ENCODE data around the gene SQOR. TPM values are rescaled to one million over a fixed set of nuclear protein-coding genes. Genes with fewer than 3 reads are reported as not detected.

Gene SQOR
- total and polyA plus RNA-seq, 2 donors (not counting 1 experiment from before 2014, with no cell fraction given): 25.6 to 29.1 TPM

DNA sequence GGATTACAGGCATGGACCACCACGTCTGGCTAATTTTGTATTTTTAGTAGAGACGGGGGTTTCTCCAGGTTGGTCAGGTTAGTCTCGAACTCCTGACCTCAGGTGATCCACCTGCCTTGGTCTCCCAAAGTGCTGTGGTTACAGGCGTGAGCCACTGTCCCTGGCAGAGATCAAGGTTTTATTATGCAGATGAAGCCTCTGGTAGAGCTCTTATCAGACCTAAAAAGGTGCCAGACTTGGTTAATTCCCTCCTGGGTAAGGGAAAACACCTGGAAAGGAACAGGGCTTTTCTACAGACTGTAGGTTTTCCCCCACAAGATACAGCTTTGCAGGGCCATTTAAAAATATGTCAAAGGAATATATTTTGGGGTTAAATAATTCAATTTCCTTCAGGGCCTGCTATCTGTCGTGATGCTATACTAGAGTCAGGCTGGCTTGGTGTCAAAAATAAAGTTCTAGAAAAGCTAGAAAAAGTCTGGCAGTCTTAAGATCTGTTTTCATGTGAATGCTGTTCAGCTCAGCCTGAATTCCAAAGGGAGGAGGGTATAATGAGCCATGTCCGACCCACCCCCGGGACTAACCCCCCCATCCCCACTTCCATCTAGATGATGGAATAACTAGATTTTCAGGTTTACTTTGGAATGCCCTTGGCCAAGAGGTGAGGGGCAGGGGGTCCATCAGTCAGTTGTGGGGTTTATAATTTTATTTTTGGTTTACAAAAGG, 49.6 kb upstream of the SQOR start:
- Histone ChIP-seq H3K4me2 (replicated peaks; ENCODE audit: low read depth, low read length, poor library complexity, severe bottlenecking) (no peak overlapping the region), H4K20me1 (ENCODE audit: control insufficient read depth, insufficient read depth, low read length, poor library complexity, severe bottlenecking) (no peaks in the 10 kb centered on the region), H3K9ac (ENCODE audit: low read length) (no peak overlapping the region), H3K79me2 (ENCODE audit: control insufficient read depth, insufficient read depth, low read length) (peaks cover 26% of the 10 kb centered on the region), H3K27ac (ENCODE audit: low read length in 2 of 2) (peak overlapping the region in 1 of 2 donors; percentile 98), H3K27me3 (replicated peaks in 1 of 4; ENCODE audit: control extremely low read depth in 1 of 4, control insufficient read depth in 3 of 4, insufficient read depth in 4 of 4, low read length in 3 of 4) (no peaks in the 10 kb centered on the region), H3K4me3 (ENCODE audit: control extremely low read depth in 1 of 5, extremely low read depth in 1 of 5, insufficient read depth in 1 of 5, low read depth in 2 of 5, low read length in 4 of 5) (no peak overlapping the region), H3K4me1 (ENCODE audit: control insufficient read depth in 2 of 2, insufficient read depth in 2 of 2, low read length in 2 of 2) (peaks cover 22 to 29% of the 10 kb centered on the region in 2 donors), H3K36me3 (replicated peaks in 1 of 2; ENCODE audit: control extremely low read depth in 1 of 2, control insufficient read depth in 1 of 2, extremely low read depth in 1 of 2, insufficient read depth in 2 of 2, low read length in 1 of 2) (no peaks in the 10 kb centered on the region), H3K9me3 (ENCODE audit: control extremely low read depth in 1 of 3, control insufficient read depth in 2 of 3, insufficient read depth in 1 of 3, low read length in 2 of 3) (no peaks in the 10 kb centered on the region), H2AFZ (ENCODE audit: insufficient read depth, low read depth, low read length, poor library complexity, severe bottlenecking) (no peak overlapping the region)
- no peaks in the 10 kb centered on the region for H3K9me3 Mint-ChIP-seq (ENCODE audit: insufficient read depth)
- no peaks in the 10 kb centered on the region for H3K27me3 Mint-ChIP-seq
- no peak for TF ChIP-seq EZH2 (IDR thresholded peaks at IDR 0.05; ENCODE audit: borderline replicate concordance, insufficient read depth, low read depth, low read length, poor library complexity, severe bottlenecking)
- TF ChIP-seq, protein P1, sequence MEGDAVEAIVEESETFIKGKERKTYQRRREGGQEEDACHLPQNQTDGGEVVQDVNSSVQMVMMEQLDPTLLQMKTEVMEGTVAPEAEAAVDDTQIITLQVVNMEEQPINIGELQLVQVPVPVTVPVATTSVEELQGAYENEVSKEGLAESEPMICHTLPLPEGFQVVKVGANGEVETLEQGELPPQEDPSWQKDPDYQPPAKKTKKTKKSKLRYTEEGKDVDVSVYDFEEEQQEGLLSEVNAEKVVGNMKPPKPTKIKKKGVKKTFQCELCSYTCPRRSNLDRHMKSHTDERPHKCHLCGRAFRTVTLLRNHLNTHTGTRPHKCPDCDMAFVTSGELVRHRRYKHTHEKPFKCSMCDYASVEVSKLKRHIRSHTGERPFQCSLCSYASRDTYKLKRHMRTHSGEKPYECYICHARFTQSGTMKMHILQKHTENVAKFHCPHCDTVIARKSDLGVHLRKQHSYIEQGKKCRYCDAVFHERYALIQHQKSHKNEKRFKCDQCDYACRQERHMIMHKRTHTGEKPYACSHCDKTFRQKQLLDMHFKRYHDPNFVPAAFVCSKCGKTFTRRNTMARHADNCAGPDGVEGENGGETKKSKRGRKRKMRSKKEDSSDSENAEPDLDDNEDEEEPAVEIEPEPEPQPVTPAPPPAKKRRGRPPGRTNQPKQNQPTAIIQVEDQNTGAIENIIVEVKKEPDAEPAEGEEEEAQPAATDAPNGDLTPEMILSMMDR (IDR thresholded peaks at IDR 0.05): no peak
- ChIA-PET CTCF (interaction anchor here (0.6 to 6.0 kb wide), 3 partner anchors 28 to 1307 kb away, joined by 4 to 64 read pairs (median 5); no protein-coding TSS in a partner anchor), POLR2A (interaction anchor here (0.7 kb wide), 1 partner anchor 417 kb away, joined by 3 read pairs; no protein-coding TSS in a partner anchor)
- intact Hi-C loops (cut with micrococcal nuclease): no loop called here
- no peak overlapping the region for H3K4me3 Mint-ChIP-seq
- peak overlapping the region; percentile 100 for H3K27ac Mint-ChIP-seq
- ATAC-seq (ENCODE audit: low read depth): no peak
- WGBS (ENCODE audit: insufficient coverage): 81% methylated on average over 5 of the region's 7 CpGs
- no peak for DNase-seq
- peaks cover 38% of the 10 kb centered on the region for H3K4me1 Mint-ChIP-seq

DNA sequence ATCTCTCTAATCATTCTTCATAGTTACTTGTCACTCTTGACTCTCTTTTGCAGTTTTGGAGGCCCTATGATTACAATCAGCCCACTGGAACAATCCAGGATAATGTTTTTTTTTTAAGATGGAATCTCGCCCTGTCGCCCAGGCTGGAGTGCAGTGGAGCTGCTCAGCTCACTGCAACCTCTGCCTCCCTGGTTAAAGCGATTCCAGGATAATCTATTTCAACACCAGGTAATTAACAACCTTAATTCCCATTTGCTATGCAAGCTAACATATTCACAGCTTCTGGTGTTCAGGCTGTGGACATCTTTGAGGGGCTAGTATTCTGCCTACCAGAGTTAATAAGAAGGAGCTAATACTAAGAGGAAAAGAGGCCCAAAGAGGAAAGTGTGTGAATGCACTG, 48.7 kb upstream of the SQOR start:
- Mint-ChIP-seq H3K27ac (peak overlapping the region; percentile 100), H3K4me1 (peaks cover 43% of the 10 kb centered on the region), H3K4me3 (peak overlapping the region; percentile 100), H3K9me3 (ENCODE audit: insufficient read depth) (no peaks in the 10 kb centered on the region), H3K27me3 (no peaks in the 10 kb centered on the region)
- H4K20me1 ChIP-seq (ENCODE audit: control insufficient read depth, insufficient read depth, low read length, poor library complexity, severe bottlenecking): peaks cover under 1% of the 10 kb centered on the region
- intact Hi-C loops (cut with micrococcal nuclease): loop anchor here (2.0 kb wide), 1 partner anchor 183 kb away; a partner anchor contains a TSS
- no peak for DNase-seq
- CTCF ChIA-PET: interaction anchor here (0.9 to 6.0 kb wide), 11 partner anchors 13 to 468 kb away, joined by 3 to 64 read pairs (median 4); a partner anchor contains a TSS
- H3K9ac ChIP-seq (ENCODE audit: low read length): peak overlapping the region; percentile 96
- H3K27ac ChIP-seq (ENCODE audit: low read length in 2 of 2): peak overlapping the region; percentile 98 to 99
- H3K4me1 ChIP-seq (ENCODE audit: control insufficient read depth in 2 of 2, insufficient read depth in 2 of 2, low read length in 2 of 2): peaks cover 22 to 29% of the 10 kb centered on the region in 2 donors
- TF ChIP-seq EZH2 (IDR thresholded peaks at IDR 0.05; ENCODE audit: borderline replicate concordance, insufficient read depth, low read depth, low read length, poor library complexity, severe bottlenecking): no peak
- peak overlapping the region; percentile 75 for H3K4me2 ChIP-seq (replicated peaks; ENCODE audit: low read depth, low read length, poor library complexity, severe bottlenecking)
- H3K4me3 ChIP-seq (ENCODE audit: control extremely low read depth in 1 of 5, extremely low read depth in 1 of 5, insufficient read depth in 1 of 5, low read depth in 2 of 5, low read length in 4 of 5): peak overlapping the region; percentile 52 to 98 (median 87)
- H3K27me3 ChIP-seq (replicated peaks in 1 of 4; ENCODE audit: control extremely low read depth in 1 of 4, control insufficient read depth in 3 of 4, insufficient read depth in 4 of 4, low read length in 3 of 4): no peaks in the 10 kb centered on the region
- H3K79me2 ChIP-seq (ENCODE audit: control insufficient read depth, insufficient read depth, low read length): peaks cover 35% of the 10 kb centered on the region
- H3K9me3 ChIP-seq (ENCODE audit: control extremely low read depth in 1 of 3, control insufficient read depth in 2 of 3, insufficient read depth in 1 of 3, low read length in 2 of 3): no peaks in the 10 kb centered on the region
- POLR2A ChIA-PET: interaction anchor here (0.7 to 2.3 kb wide), 5 partner anchors 12 to 386 kb away, joined by 3 to 10 read pairs (median 3); a partner anchor contains a TSS
- no CpG with 5 or more reads among the region's 3 CpGs for WGBS (ENCODE audit: insufficient coverage)
- no peak for ATAC-seq (ENCODE audit: low read depth)
- peak overlapping the region; percentile 91 for H2AFZ ChIP-seq (ENCODE audit: insufficient read depth, low read depth, low read length, poor library complexity, severe bottlenecking)
- H3K36me3 ChIP-seq (replicated peaks in 1 of 2; ENCODE audit: control extremely low read depth in 1 of 2, control insufficient read depth in 1 of 2, extremely low read depth in 1 of 2, insufficient read depth in 2 of 2, low read length in 1 of 2): no peaks in the 10 kb centered on the region
